Dermis blood vessel endothelial cell (primary cell): ENCODE measurements around the gene PASK. TPM values are rescaled to one million over a fixed set of nuclear protein-coding genes. Genes with fewer than 3 reads are reported as not detected.

ENCODE experiments used
- DNase-seq: peaks from one replicate; pipeline ENCODE4 v3.0.0; 2010
- total RNA-seq: library from RNA; depleted of rRNA; stranded (reverse); fragments of >200 nt; gene quantifications from 2 replicates; pipeline ENCODE4 v1.2.3, GENCODE V29; 2014

Gene PASK
- total RNA-seq, 1 donor from 2014 or later: 4.4 TPM

GRCh38 chr2:241080405-241081189 lies 68.7 kb downstream of the PASK start:
- no peak for DNase-seq

GRCh38 chr2:241074901-241075540 lies 74.3 kb downstream of the PASK start:
- no peak for DNase-seq

- DNase-seq: no peak
Observed at GRCh38 chr2:241074065-241074818, 75.0 kb downstream of the PASK start.

GRCh38 chr2:241073166-241074064 lies 75.9 kb downstream of the PASK start:
- DNase-seq: no peak

- no peak for DNase-seq
Observed at GRCh38 chr2:241072553-241073165, 76.6 kb downstream of the PASK start.

- no peak for DNase-seq
Observed at GRCh38 chr2:241072151-241072550, 77.1 kb downstream of the PASK start.

- no peak for DNase-seq
Observed at GRCh38 chr2:241071677-241072111, 77.6 kb downstream of the PASK start.

GRCh38 chr2:241070811-241071676 lies 78.2 kb downstream of the PASK start:
- no peak for DNase-seq

- no peak for DNase-seq
Observed at GRCh38 chr2:241070361-241070760, 78.9 kb downstream of the PASK start.

- DNase-seq: no peak
Observed at GRCh38 chr2:241069821-241070281, 79.4 kb downstream of the PASK start.

GRCh38 chr2:241068942-241069810 lies 80.1 kb downstream of the PASK start:
- DNase-seq: no peak

- no peak for DNase-seq
Observed at GRCh38 chr2:241068136-241068941, 80.9 kb downstream of the PASK start.

- no peak for DNase-seq
Observed at GRCh38 chr2:241067501-241068135, 81.7 kb downstream of the PASK start.

- peak; percentile 29 for DNase-seq
Observed at GRCh38 chr2:241066893-241067341, 82.4 kb downstream of the PASK start.

- DNase-seq: no peak
Observed at GRCh38 chr2:241066171-241066892, 82.9 kb downstream of the PASK start.

GRCh38 chr2:241065355-241065803 lies 83.9 kb downstream of the PASK start:
- no peak for DNase-seq

- no peak for DNase-seq
Observed at GRCh38 chr2:241064802-241065354, 84.4 kb downstream of the PASK start.
